H9 (cell line): ENCODE results near the gene MLLT3. TPM values are rescaled to one million over a fixed set of nuclear protein-coding genes. Genes with fewer than 3 reads are reported as not detected.

Experiments
- DNase-seq: peaks from one replicate; pipeline ENCODE4 v3.0.0-alpha.2; 2017
- H2AFZ ChIP-seq: one replicate; pipeline ENCODE4 v1.6.1; 2013; ENCODE audit warnings: mild to moderate bottlenecking, low read length, control low read depth, moderate library complexity
- H2AK5ac ChIP-seq: 2 replicates; pipeline ENCODE4 v1.6.1; 2013; ENCODE audit warnings: low read length, control low read depth, mixed read lengths; ENCODE audit not compliant: insufficient read length
- H2BK120ac ChIP-seq: one replicate; pipeline ENCODE4 v1.6.1; 2013; ENCODE audit warnings: low read depth, mild to moderate bottlenecking, low read length, control low read depth, inconsistent platforms; ENCODE audit not compliant: poor library complexity, severe bottlenecking
- H2BK12ac ChIP-seq: 2 replicates; pipeline ENCODE4 v1.6.1; 2013; ENCODE audit warnings: low read length, control low read depth, mixed read lengths, low read depth; ENCODE audit not compliant: insufficient read length
- H2BK15ac ChIP-seq: 2 replicates; pipeline ENCODE4 v1.6.1; 2013; ENCODE audit warnings: low read depth, low read length, control low read depth
- H2BK20ac ChIP-seq: one replicate; pipeline ENCODE4 v1.6.1; 2013; ENCODE audit warnings: low read depth, mild to moderate bottlenecking, low read length, control low read depth, inconsistent platforms; ENCODE audit not compliant: poor library complexity, severe bottlenecking
- H2BK5ac ChIP-seq: 2 replicates; pipeline ENCODE4 v1.6.1; 2013; ENCODE audit warnings: low read length, control low read depth, mixed read lengths; ENCODE audit not compliant: insufficient read length
- H3K14ac ChIP-seq: 2 replicates; pipeline ENCODE4 v1.6.1; 2013; ENCODE audit warnings: low read length, control low read depth; ENCODE audit not compliant: insufficient read depth
- H3K18ac ChIP-seq: 2 replicates; pipeline ENCODE4 v1.6.1; 2013; ENCODE audit warnings: low read depth, mild to moderate bottlenecking, mixed read lengths, low read length, control low read depth; ENCODE audit not compliant: insufficient read length
- H3K23ac ChIP-seq: 2 replicates; pipeline ENCODE4 v1.6.1; 2013; ENCODE audit warnings: low read length, control low read depth, mixed read lengths, low read depth; ENCODE audit not compliant: insufficient read length
- H3K23me2 ChIP-seq: 2 replicates; pipeline ENCODE4 v1.6.1; 2013; ENCODE audit warnings: low read depth, mild to moderate bottlenecking, mixed read lengths, low read length, control low read depth; ENCODE audit not compliant: insufficient read length, poor library complexity, severe bottlenecking
- H3K27ac ChIP-seq: 2 replicates; pipeline ENCODE4 v1.5.1; 2013; ENCODE audit warnings: low read length, control low read depth, mixed read lengths, low read depth; ENCODE audit not compliant: insufficient read length
- H3K27me3 ChIP-seq: 2 replicates; pipeline ENCODE4 v1.6.1; 2013; ENCODE audit warnings: low read length, control low read depth, inconsistent platforms; ENCODE audit not compliant: insufficient read depth
- H3K4ac ChIP-seq: 2 replicates; pipeline ENCODE4 v1.6.1; 2013; ENCODE audit warnings: low read depth, mild to moderate bottlenecking, control low read depth, inconsistent platforms, low read length, moderate library complexity
- H3K4me1 ChIP-seq: 2 replicates; pipeline ENCODE4 v1.6.1; 2013; ENCODE audit warnings: low read length, control low read depth, inconsistent platforms; ENCODE audit not compliant: insufficient read depth
- H3K4me2 ChIP-seq: 2 replicates; pipeline ENCODE4 v1.6.1; 2013; ENCODE audit warnings: low read length, control low read depth, mixed read lengths; ENCODE audit not compliant: insufficient read length, insufficient read depth
- H3K56ac ChIP-seq: 2 replicates; pipeline ENCODE4 v1.6.1; 2013; ENCODE audit warnings: low read depth, mild to moderate bottlenecking, mixed read lengths, low read length, control low read depth; ENCODE audit not compliant: insufficient read length
- H3K79me1 ChIP-seq: 2 replicates; pipeline ENCODE4 v1.6.1; 2013; ENCODE audit warnings: low read depth, mild to moderate bottlenecking, moderate library complexity, low read length, control low read depth, inconsistent platforms; ENCODE audit not compliant: insufficient read depth, poor library complexity, severe bottlenecking
- H3K79me2 ChIP-seq: 2 replicates; pipeline ENCODE4 v1.6.1; 2013; ENCODE audit warnings: low read length, control low read depth, inconsistent platforms; ENCODE audit not compliant: insufficient read depth
- H3K9ac ChIP-seq: 2 replicates; pipeline ENCODE4 v1.6.1; 2013; ENCODE audit warnings: low read length, control low read depth, mixed read lengths; ENCODE audit not compliant: insufficient read length; ENCODE audit errors: extremely low read depth
- H3K9me3 ChIP-seq: one replicate; pipeline ENCODE4 v1.6.1; 2013; ENCODE audit warnings: low read depth, low read length, inconsistent platforms; ENCODE audit not compliant: control insufficient read depth
- H3T11ph ChIP-seq: one replicate; pipeline ENCODE4 v1.6.1; 2013; ENCODE audit warnings: mild to moderate bottlenecking, low read length, control low read depth, inconsistent platforms
- H4K20me1 ChIP-seq: one replicate; pipeline ENCODE4 v1.6.1; 2013; ENCODE audit not compliant: control insufficient read depth, insufficient read length, insufficient read depth
- H4K5ac ChIP-seq: 2 replicates; pipeline ENCODE4 v1.6.1; 2013; ENCODE audit warnings: low read depth, mild to moderate bottlenecking, mixed read lengths, low read length, control low read depth; ENCODE audit not compliant: insufficient read length
- H4K8ac ChIP-seq: replicated peaks from 2 replicates; pipeline ENCODE4 v1.6.1; 2013; ENCODE audit warnings: low read length, control low read depth, mixed read lengths, low read depth; ENCODE audit not compliant: insufficient read length
- H4K91ac ChIP-seq: 2 replicates; pipeline ENCODE4 v1.6.1; 2013; ENCODE audit warnings: low read depth, mild to moderate bottlenecking, moderate library complexity, mixed read lengths, low read length, control low read depth; ENCODE audit not compliant: insufficient read length
- H3K27ac Mint-ChIP-seq, 3 experiments: 2 replicates in 2 of 3; 3 replicates in 1 of 3; pipeline ENCODE4 v1.8.0; 2020 to 2021; ENCODE audit warnings: mixed read lengths in 3 of 3, mild to moderate bottlenecking in 1 of 3, moderate library complexity in 1 of 3
- H3K27me3 Mint-ChIP-seq: 2 replicates; pipeline ENCODE4 v1.8.0; 2021; ENCODE audit warnings: low read depth, mild to moderate bottlenecking, moderate library complexity, mixed read lengths
- H3K36me3 Mint-ChIP-seq, 3 experiments: 2 replicates in 2 of 3; 3 replicates in 1 of 3; pipeline ENCODE4 v1.8.0; 2020 to 2021; ENCODE audit warnings: low read depth in 3 of 3, mixed read lengths in 3 of 3; ENCODE audit not compliant: insufficient read depth in 1 of 3
- H3K4me1 Mint-ChIP-seq, 2 experiments: 2 replicates each; pipeline ENCODE4 v1.8.0; 2020; ENCODE audit warnings: mixed read lengths in 2 of 2
- H3K4me3 Mint-ChIP-seq, 2 experiments: 2 replicates in 1 of 2; 3 replicates in 1 of 2; pipeline ENCODE4 v1.8.0; 2020 to 2021; ENCODE audit warnings: mild to moderate bottlenecking in 2 of 2, mixed read lengths in 2 of 2, moderate library complexity in 1 of 2
- H3K9me3 Mint-ChIP-seq, 2 experiments: 2 replicates in 1 of 2; 3 replicates in 1 of 2; pipeline ENCODE4 v1.8.0; 2020; ENCODE audit warnings: mild to moderate bottlenecking in 2 of 2, mixed read lengths in 2 of 2, moderate library complexity in 1 of 2
- CTCF ChIP-seq: fragments of 200-600 bp; sonication (generic); conservative IDR thresholded peaks from 3 replicates; pipeline ENCODE4 v1.8.0; 2021; ENCODE audit warnings: antibody characterized with exemption, mild to moderate bottlenecking
- WGBS: extraction: QIAGEN DNeasy Blood & Tissue Kit; methylation state at CpG from one replicate; pipeline ENCODE4 v1.1.7; 2013; ENCODE audit warnings: missing lambda C conversion rate, low lambda C conversion rate, mixed read lengths; ENCODE audit not compliant: insufficient read length; ENCODE audit errors: extremely low coverage; 5-methylcytosine and 5-hydroxymethylcytosine counted together
- total RNA-seq: library from RNA; stranded (reverse); gene quantifications from 2 replicates; pipeline ENCODE4 v1.2.1, GENCODE V29; 2021

MLLT3 gene
- total RNA-seq, 1 experiment from 2014 or later, result 3.9 TPM

GRCh38 chr9:20495098-20495497 lies 127.2 kb downstream of the MLLT3 start:
- no peak overlapping the region for H2BK15ac ChIP-seq
- Mint-ChIP-seq H3K4me1 (peaks cover 5 to 9% of the 10 kb centered on the region in 2 experiments), H3K4me3 (no peak overlapping the region), H3K36me3 (no peaks in the 10 kb centered on the region), H3K27ac (0 out of 7 replicates have a peak overlapping the region, but pooled peaks of 1 of the 3 experiments have one; percentile 4), H3K27me3 (no peaks in the 10 kb centered on the region), H3K9me3 (no peaks in the 10 kb centered on the region)
- no peak overlapping the region for H3K9ac ChIP-seq
- no peak overlapping the region for H3T11ph ChIP-seq
- WGBS, result no CpG with 5 or more reads among the region's 3 CpGs
- H3K4ac ChIP-seq, result no peak overlapping the region
- H3K14ac ChIP-seq, result no peak overlapping the region
- H4K8ac ChIP-seq, result no peak overlapping the region
- no peak overlapping the region for H2BK20ac ChIP-seq
- no peaks in the 10 kb centered on the region for H4K20me1 ChIP-seq
- no peak overlapping the region for H2BK12ac ChIP-seq
- no peaks in the 10 kb centered on the region for H3K79me1 ChIP-seq
- no peak overlapping the region for H3K23ac ChIP-seq
- no peak overlapping the region for H4K91ac ChIP-seq
- no peak overlapping the region for H3K4me2 ChIP-seq
- H2AFZ ChIP-seq, result no peak overlapping the region
- no peak overlapping the region for H3K56ac ChIP-seq
- H3K23me2 ChIP-seq, result no peaks in the 10 kb centered on the region
- no peaks in the 10 kb centered on the region for H3K9me3 ChIP-seq
- no peak overlapping the region for H3K27ac ChIP-seq
- H4K5ac ChIP-seq, result no peak overlapping the region
- no peaks in the 10 kb centered on the region for H3K27me3 ChIP-seq
- no peak overlapping the region for H3K18ac ChIP-seq
- no peak overlapping the region for H2BK5ac ChIP-seq
- no peak for TF ChIP-seq CTCF
- no peaks in the 10 kb centered on the region for H3K79me2 ChIP-seq
- DNase-seq, result no peak
- H2AK5ac ChIP-seq, result no peak overlapping the region
- no peak overlapping the region for H2BK120ac ChIP-seq
- H3K4me1 ChIP-seq, result no peaks in the 10 kb centered on the region
